WTC11 (cell line): ENCODE results near the gene PYY. TPM values are rescaled to one million over a fixed set of nuclear protein-coding genes. Genes with fewer than 3 reads are reported as not detected.
A peak's percentile ranks its signal among the peaks of the same experiment; 100 is the strongest.

Experiments used
- ATAC-seq: fragments of 200-7000 bp; cut with Tn5 transposase; 2 replicates; pipeline ENCODE4 v1.10.0; 2021; ENCODE audit warnings: mild to moderate bottlenecking, moderate library complexity
- Bru-seq: library from RNA; stranded (reverse); fragments of 400-500 nt; gene quantifications from one replicate; lab custom pipeline; 2021; lab: Mats Ljungman, UMichigan
- CTCF ChIA-PET: fragments of 300-600 bp; sonication (Branson Sonifier 250); formaldehyde crosslinking; loops from one replicate; lab custom pipeline; 2021; ENCODE audit warnings: antibody characterized with exemption; lab: Charles Lee
- POLR2A ChIA-PET: fragments of 350-600 bp; sonication (Branson Sonifier 250); formaldehyde crosslinking; loops from one replicate; lab custom pipeline; 2021; ENCODE audit warnings: antibody characterized with exemption; lab: Charles Lee
- DNase-seq: peaks from one replicate; pipeline ENCODE4 v3.0.0; 2021; ENCODE audit warnings: low spot score
- H3K27ac Mint-ChIP-seq: 2 replicates; pipeline ENCODE4 v1.8.0; 2021; ENCODE audit warnings: mixed read lengths
- H3K27me3 Mint-ChIP-seq: 2 replicates; pipeline ENCODE4 v1.8.0; 2021; ENCODE audit warnings: low read depth, mild to moderate bottlenecking, moderate library complexity, mixed read lengths
- H3K36me3 Mint-ChIP-seq: 2 replicates; pipeline ENCODE4 v1.8.0; 2021; ENCODE audit warnings: mixed read lengths
- H3K4me1 Mint-ChIP-seq: 2 replicates; pipeline ENCODE4 v1.8.0; 2022; ENCODE audit warnings: mixed read lengths
- H3K4me3 Mint-ChIP-seq: 2 replicates; pipeline ENCODE4 v1.8.0; 2021; ENCODE audit warnings: mild to moderate bottlenecking, moderate library complexity, mixed read lengths
- H3K9me3 Mint-ChIP-seq: 2 replicates; pipeline ENCODE4 v1.8.0; 2021; ENCODE audit warnings: mixed read lengths
- CBFB ChIP-seq: sonication (generic); formaldehyde crosslinking; IDR thresholded peaks from 2 replicates; pipeline ENCODE4 v1.8.1; 2022; ENCODE audit warnings: mild to moderate bottlenecking, low read depth, missing genetic modification reagents
- ESRRA ChIP-seq: sonication (generic); formaldehyde crosslinking; IDR thresholded peaks from 2 replicates; pipeline ENCODE4 v1.8.1; 2022; ENCODE audit warnings: mild to moderate bottlenecking, missing genetic modification reagents, borderline replicate concordance
- FOXP1 ChIP-seq: sonication (generic); formaldehyde crosslinking; IDR thresholded peaks from 2 replicates; pipeline ENCODE4 v1.8.0; 2022; ENCODE audit warnings: missing genetic modification reagents, mild to moderate bottlenecking, moderate library complexity, borderline replicate concordance
- GABPB1 ChIP-seq: sonication (generic); formaldehyde crosslinking; IDR thresholded peaks from 2 replicates; pipeline ENCODE4 v1.8.1; 2023; ENCODE audit warnings: mild to moderate bottlenecking, missing genetic modification reagents
- GRHL2 ChIP-seq: fragments of 250-450 bp; sonication (Bioruptor Pico); IDR thresholded peaks from 2 replicates; pipeline ENCODE4 v1.8.0; 2022; ENCODE audit warnings: mild to moderate bottlenecking, moderate library complexity; ENCODE audit not compliant: insufficient replicate concordance, severe bottlenecking
- GTF2I ChIP-seq: fragments of 250-450 bp; sonication (Bioruptor Pico); conservative IDR thresholded peaks from 2 replicates; pipeline ENCODE4 v1.4.0; 2021; ENCODE audit warnings: mild to moderate bottlenecking
- JAZF1 ChIP-seq: fragments of 250-450 bp; sonication (Bioruptor Pico); IDR thresholded peaks from 2 replicates; pipeline ENCODE4 v1.9.0; 2021; ENCODE audit warnings: moderate library complexity, mild to moderate bottlenecking, inconsistent platforms
- NR1H2 ChIP-seq: sonication (generic); formaldehyde crosslinking; IDR thresholded peaks from 2 replicates; pipeline ENCODE4 v1.9.0; 2021; ENCODE audit warnings: mild to moderate bottlenecking, moderate library complexity, missing genetic modification reagents
- PRRX2 ChIP-seq: fragments of 250-450 bp; sonication (Bioruptor Pico); IDR thresholded peaks from 2 replicates; pipeline ENCODE4 v1.8.0; 2021; ENCODE audit warnings: mild to moderate bottlenecking
- SMAD4 ChIP-seq: sonication (generic); formaldehyde crosslinking; IDR thresholded peaks from 2 replicates; pipeline ENCODE4 v1.8.0; 2022; ENCODE audit warnings: mild to moderate bottlenecking, missing genetic modification reagents
- TP53 ChIP-seq: sonication (generic); formaldehyde crosslinking; IDR thresholded peaks from 2 replicates; pipeline ENCODE4 v1.8.1; 2023; ENCODE audit warnings: mild to moderate bottlenecking, missing genetic modification reagents
- ZBTB21 ChIP-seq: sonication (generic); formaldehyde crosslinking; IDR thresholded peaks from 2 replicates; pipeline ENCODE4 v1.8.1; 2023; ENCODE audit warnings: mild to moderate bottlenecking, missing genetic modification reagents, borderline replicate concordance
- ZNF219 ChIP-seq: sonication (generic); formaldehyde crosslinking; IDR thresholded peaks from 2 replicates; pipeline ENCODE4 v1.8.0; 2023; ENCODE audit warnings: missing genetic modification reagents, mild to moderate bottlenecking, borderline replicate concordance
- ZNF671 ChIP-seq: fragments of 250-450 bp; sonication (Bioruptor Pico); IDR thresholded peaks from 2 replicates; pipeline ENCODE4 v1.8.0; 2021; ENCODE audit warnings: mild to moderate bottlenecking
- long read RNA-seq, 3 experiments: library from RNA in 1 of 3; library from capped mRNA in 1 of 3; library from polyadenylated mRNA in 1 of 3; unstranded in 2 of 3; stranded (forward) in 1 of 3; transcript quantifications; one replicate each; pipeline ENCODE4 v2.0.0, GENCODE V29; 2021
- total RNA-seq: library from RNA; stranded (reverse); gene quantifications from 3 replicates; pipeline ENCODE4 v1.2.3, GENCODE V29; 2021
- TF ChIP-seq, protein P1 (sequence below): sonication (generic); formaldehyde crosslinking; IDR thresholded peaks from 2 replicates; pipeline ENCODE4 v1.8.0; 2022; ENCODE audit warnings: mild to moderate bottlenecking, missing genetic modification reagents
- TF ChIP-seq, protein P2 (sequence below): sonication (generic); formaldehyde crosslinking; IDR thresholded peaks from 2 replicates; pipeline ENCODE4 v1.8.1; 2023; ENCODE audit warnings: mild to moderate bottlenecking, moderate library complexity, missing genetic modification reagents
- TF ChIP-seq, protein P3 (sequence below): sonication (generic); formaldehyde crosslinking; IDR thresholded peaks from 2 replicates; pipeline ENCODE4 v1.8.0; 2022; ENCODE audit warnings: mild to moderate bottlenecking, missing genetic modification reagents
- TF ChIP-seq, protein P4 (sequence below): fragments of 250-450 bp; sonication (Bioruptor Pico); IDR thresholded peaks from 2 replicates; pipeline ENCODE4 v1.9.0; 2021; ENCODE audit warnings: mild to moderate bottlenecking, borderline replicate concordance

PYY gene
- total RNA-seq (0.72 to 1.1 TPM (median 0.94 TPM) in 3 replicates), Bru-seq, nascent RNA (percentile 29 among the genes with signal in this experiment)
- long read RNA-seq, experiment 1: 0 reads
- long read RNA-seq, experiment 2, partial matches to known transcripts: 3 of 5 reads
- long read RNA-seq, experiment 2, other reads (novel, unspliced or antisense): 1 of 5 reads
- long read RNA-seq, experiment 3: 0 reads

DNA sequence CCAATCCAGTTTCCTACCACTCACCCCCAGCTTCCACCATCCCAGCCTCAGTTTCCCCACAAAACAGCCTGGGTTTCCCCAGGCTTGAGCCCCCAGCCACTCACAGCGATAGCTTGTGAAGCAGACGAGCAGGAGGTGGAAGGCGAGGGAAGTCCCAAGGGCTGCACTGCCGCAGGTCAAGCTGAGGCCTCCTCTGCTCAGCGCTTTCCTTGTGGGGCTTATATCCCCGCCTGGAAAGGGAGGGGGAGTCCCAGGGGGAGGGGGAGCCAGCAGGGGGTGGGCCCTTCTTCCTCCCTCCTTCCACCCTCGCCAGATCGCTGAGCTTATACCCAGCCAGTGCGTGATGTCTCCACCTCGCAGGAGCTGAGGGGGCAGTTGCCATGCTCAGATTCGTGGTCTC lies at the start of gene PYY:
PYY (minus strand) TSS at position 195 of the 400 bp plus-strand sequence. CDS start 457 bp downstream, outside the sequence.
- ATAC-seq (no peak), DNase-seq (peak; percentile 36)
- no peaks in the 10 kb centered on the region for H3K9me3 Mint-ChIP-seq
- ChIA-PET CTCF (interaction anchor here (0.9 to 3.0 kb wide), 6 partner anchors 10 to 88 kb away, joined by 3 to 28 read pairs (median 5); partner anchors contain the start of gene PPY), POLR2A (interaction anchor here (0.7 kb wide), 1 partner anchor 30 kb away, joined by 3 read pairs; no protein-coding TSS in a partner anchor)
- peak within 1 kb of the TSS; percentile 87 for H3K4me3 Mint-ChIP-seq
- TF ChIP-seq PRRX2 (CRISPR knock-in tag): no peak
- TF ChIP-seq SMAD4 (CRISPR knock-in tag): no peak
- no peak for TF ChIP-seq GTF2I (CRISPR knock-in tag)
- no peak for TF ChIP-seq ESRRA
- TF ChIP-seq, protein P1, sequence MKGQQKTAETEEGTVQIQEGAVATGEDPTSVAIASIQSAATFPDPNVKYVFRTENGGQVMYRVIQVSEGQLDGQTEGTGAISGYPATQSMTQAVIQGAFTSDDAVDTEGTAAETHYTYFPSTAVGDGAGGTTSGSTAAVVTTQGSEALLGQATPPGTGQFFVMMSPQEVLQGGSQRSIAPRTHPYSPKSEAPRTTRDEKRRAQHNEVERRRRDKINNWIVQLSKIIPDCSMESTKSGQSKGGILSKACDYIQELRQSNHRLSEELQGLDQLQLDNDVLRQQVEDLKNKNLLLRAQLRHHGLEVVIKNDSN (CRISPR knock-in tag): no peak
- no peak for TF ChIP-seq TP53 (CRISPR knock-in tag)
- TF ChIP-seq GRHL2 (CRISPR knock-in tag): no peak
- TF ChIP-seq, protein P2, sequence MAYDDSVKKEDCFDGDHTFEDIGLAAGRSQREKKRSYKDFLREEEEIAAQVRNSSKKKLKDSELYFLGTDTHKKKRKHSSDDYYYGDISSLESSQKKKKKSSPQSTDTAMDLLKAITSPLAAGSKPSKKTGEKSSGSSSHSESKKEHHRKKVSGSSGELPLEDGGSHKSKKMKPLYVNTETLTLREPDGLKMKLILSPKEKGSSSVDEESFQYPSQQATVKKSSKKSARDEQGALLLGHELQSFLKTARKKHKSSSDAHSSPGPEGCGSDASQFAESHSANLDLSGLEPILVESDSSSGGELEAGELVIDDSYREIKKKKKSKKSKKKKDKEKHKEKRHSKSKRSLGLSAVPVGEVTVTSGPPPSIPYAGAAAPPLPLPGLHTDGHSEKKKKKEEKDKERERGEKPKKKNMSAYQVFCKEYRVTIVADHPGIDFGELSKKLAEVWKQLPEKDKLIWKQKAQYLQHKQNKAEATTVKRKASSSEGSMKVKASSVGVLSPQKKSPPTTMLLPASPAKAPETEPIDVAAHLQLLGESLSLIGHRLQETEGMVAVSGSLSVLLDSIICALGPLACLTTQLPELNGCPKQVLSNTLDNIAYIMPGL: no peak
- no peak for TF ChIP-seq NR1H2 (CRISPR knock-in tag)
- peaks cover 52% of the 10 kb centered on the region for H3K27me3 Mint-ChIP-seq
- H3K27ac Mint-ChIP-seq: peak within 1 kb of the TSS; percentile 99
- peaks cover 11% of the 10 kb centered on the region for H3K4me1 Mint-ChIP-seq
- no peaks in the 10 kb centered on the region for H3K36me3 Mint-ChIP-seq

DNA sequence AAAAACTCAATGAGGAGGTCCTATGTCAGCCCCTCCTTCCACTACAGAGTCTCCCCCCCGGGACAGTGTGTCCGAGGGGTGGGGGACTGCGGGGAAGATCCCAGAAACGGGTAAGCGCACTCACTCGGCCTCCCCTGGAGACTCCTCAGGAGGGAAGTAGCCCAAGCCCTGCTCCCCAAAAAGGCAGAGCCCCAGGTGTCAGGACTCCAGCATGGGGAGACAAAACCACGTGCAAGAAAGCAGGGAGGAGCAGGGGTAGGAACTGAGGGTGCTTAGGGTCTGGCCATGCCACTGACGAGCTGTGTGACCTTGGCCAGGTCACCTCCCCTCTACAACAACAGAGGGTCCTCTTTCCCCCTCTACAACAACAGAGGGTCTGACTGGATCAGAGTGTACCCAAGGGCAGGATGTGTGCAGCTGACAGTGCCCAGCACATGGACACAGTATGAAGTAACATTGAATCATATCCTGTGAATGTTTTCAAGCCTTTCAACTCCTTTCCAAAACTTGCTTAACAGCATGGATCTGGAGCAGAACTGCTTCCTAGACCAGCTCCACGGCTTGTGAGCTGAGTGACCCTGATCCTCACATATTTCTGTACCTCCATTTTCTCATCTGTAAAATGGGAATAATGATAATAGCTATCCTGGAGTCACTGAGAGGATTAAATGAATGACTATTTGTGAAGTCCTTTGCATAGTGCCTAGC lies 48.6 kb upstream of the PYY start:
- Mint-ChIP-seq H3K36me3 (no peaks in the 10 kb centered on the region), H3K27ac (no peak overlapping the region), H3K27me3 (peaks cover 27% of the 10 kb centered on the region), H3K4me3 (no peak overlapping the region)
- CTCF ChIA-PET: interaction anchor here (1.1 to 2.1 kb wide), 3 partner anchors 12 to 58 kb away, joined by 4 to 8 read pairs (median 4); no protein-coding TSS in a partner anchor
- DNase-seq: no peak
- TF ChIP-seq ZNF219 (CRISPR knock-in tag): no peak
- peak; percentile 100 for TF ChIP-seq GABPB1 (CRISPR knock-in tag)
- TF ChIP-seq, all 79 proteins: peak for 1
- H3K4me1 Mint-ChIP-seq: peaks cover 10% of the 10 kb centered on the region
- no peak for ATAC-seq
- no peaks in the 10 kb centered on the region for H3K9me3 Mint-ChIP-seq
- POLR2A ChIA-PET: no interaction called here

DNA sequence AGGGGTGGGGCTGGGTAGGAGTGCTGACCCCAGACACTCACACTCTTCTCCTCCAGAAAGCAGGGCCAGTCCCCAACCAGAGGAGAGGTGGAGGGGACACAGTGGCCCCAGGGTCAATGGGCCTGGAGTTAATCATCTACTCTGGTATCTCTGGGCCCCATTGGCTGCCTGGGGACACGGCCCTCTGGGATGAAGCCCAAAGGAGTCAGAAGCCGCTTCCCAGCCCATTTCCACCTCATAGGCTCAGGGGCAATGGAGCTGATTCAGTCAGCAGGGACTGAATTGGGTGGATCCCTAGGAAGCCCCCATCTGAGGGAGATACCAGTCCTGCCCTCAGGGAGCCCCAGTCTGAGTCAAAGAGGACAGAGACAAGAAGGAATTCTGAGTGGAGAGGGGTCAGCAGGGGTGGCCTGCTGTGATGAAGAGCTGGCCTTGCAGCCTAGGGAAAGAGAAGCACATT lies 47.8 kb upstream of the PYY start:
- peak; percentile 79 for TF ChIP-seq GABPB1 (CRISPR knock-in tag)
- no peak for TF ChIP-seq JAZF1 (CRISPR knock-in tag)
- POLR2A ChIA-PET: no interaction called here
- Mint-ChIP-seq H3K27ac (no peak overlapping the region), H3K4me3 (no peak overlapping the region), H3K4me1 (peaks cover 10% of the 10 kb centered on the region), H3K27me3 (peaks cover 27% of the 10 kb centered on the region), H3K36me3 (no peaks in the 10 kb centered on the region), H3K9me3 (no peaks in the 10 kb centered on the region)
- CTCF ChIA-PET: interaction anchor here (1.1 to 2.1 kb wide), 4 partner anchors 12 to 91 kb away, joined by 3 to 8 read pairs (median 4); no protein-coding TSS in a partner anchor
- ATAC-seq: no peak
- DNase-seq: no peak

DNA sequence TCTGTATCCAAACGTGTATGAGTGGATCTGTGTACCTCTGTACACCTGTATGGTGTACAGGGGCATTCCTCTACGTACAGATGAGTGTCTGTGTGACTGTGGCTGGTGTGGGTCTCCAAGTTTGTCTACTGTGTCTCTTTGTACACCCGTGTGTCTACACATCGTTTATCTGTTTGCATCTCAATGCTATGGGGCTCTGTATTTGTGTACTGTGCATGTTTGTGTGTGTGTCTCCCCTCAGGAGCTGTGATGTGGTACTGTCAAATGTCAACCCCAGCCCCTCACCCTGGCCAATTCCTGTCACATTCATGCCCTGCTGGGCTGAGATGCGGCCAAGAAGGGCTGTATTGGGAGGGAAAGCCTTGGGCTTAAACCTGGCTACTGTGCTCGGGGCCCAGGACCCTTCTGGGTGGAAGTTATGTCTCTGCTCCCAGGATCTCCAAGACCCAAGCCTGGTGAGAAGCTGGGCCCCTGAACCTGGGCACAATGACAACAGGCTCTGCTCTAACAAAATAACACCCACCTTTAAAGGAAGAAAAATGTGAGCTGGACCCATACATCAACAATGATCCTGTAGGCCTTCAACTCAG lies 47.2 kb upstream of the PYY start:
- H3K9me3 Mint-ChIP-seq: no peaks in the 10 kb centered on the region
- DNase-seq (no peak), ATAC-seq (no peak)
- H3K27me3 Mint-ChIP-seq: peaks cover 21% of the 10 kb centered on the region
- ChIA-PET CTCF (interaction anchor here (1.1 to 2.1 kb wide), 5 partner anchors 11 to 115 kb away, joined by 3 to 8 read pairs (median 4); no protein-coding TSS in a partner anchor), POLR2A (no interaction called here)
- H3K4me3 Mint-ChIP-seq: no peak overlapping the region
- no peaks in the 10 kb centered on the region for H3K36me3 Mint-ChIP-seq
- no peak overlapping the region for H3K27ac Mint-ChIP-seq
- peaks cover 8% of the 10 kb centered on the region for H3K4me1 Mint-ChIP-seq
- TF ChIP-seq FOXP1 (CRISPR knock-in tag): no peak
- no peak for TF ChIP-seq ZBTB21 (CRISPR knock-in tag)
- TF ChIP-seq ZNF671: no peak
- no peak for TF ChIP-seq CBFB
- TF ChIP-seq, protein P3, sequence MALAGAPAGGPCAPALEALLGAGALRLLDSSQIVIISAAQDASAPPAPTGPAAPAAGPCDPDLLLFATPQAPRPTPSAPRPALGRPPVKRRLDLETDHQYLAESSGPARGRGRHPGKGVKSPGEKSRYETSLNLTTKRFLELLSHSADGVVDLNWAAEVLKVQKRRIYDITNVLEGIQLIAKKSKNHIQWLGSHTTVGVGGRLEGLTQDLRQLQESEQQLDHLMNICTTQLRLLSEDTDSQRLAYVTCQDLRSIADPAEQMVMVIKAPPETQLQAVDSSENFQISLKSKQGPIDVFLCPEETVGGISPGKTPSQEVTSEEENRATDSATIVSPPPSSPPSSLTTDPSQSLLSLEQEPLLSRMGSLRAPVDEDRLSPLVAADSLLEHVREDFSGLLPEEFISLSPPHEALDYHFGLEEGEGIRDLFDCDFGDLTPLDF (CRISPR knock-in tag): no peak
- TF ChIP-seq, protein P4, sequence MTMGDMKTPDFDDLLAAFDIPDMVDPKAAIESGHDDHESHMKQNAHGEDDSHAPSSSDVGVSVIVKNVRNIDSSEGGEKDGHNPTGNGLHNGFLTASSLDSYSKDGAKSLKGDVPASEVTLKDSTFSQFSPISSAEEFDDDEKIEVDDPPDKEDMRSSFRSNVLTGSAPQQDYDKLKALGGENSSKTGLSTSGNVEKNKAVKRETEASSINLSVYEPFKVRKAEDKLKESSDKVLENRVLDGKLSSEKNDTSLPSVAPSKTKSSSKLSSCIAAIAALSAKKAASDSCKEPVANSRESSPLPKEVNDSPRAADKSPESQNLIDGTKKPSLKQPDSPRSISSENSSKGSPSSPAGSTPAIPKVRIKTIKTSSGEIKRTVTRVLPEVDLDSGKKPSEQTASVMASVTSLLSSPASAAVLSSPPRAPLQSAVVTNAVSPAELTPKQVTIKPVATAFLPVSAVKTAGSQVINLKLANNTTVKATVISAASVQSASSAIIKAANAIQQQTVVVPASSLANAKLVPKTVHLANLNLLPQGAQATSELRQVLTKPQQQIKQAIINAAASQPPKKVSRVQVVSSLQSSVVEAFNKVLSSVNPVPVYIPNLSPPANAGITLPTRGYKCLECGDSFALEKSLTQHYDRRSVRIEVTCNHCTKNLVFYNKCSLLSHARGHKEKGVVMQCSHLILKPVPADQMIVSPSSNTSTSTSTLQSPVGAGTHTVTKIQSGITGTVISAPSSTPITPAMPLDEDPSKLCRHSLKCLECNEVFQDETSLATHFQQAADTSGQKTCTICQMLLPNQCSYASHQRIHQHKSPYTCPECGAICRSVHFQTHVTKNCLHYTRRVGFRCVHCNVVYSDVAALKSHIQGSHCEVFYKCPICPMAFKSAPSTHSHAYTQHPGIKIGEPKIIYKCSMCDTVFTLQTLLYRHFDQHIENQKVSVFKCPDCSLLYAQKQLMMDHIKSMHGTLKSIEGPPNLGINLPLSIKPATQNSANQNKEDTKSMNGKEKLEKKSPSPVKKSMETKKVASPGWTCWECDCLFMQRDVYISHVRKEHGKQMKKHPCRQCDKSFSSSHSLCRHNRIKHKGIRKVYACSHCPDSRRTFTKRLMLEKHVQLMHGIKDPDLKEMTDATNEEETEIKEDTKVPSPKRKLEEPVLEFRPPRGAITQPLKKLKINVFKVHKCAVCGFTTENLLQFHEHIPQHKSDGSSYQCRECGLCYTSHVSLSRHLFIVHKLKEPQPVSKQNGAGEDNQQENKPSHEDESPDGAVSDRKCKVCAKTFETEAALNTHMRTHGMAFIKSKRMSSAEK (CRISPR knock-in tag): no peak
